Osteocyte (in vitro differentiated cells): Measurements from ENCODE around the gene PRDX1. TPM values are rescaled to one million over a fixed set of nuclear protein-coding genes. Genes with fewer than 3 reads are reported as not detected.

Experiments used
- DNase-seq: peaks from one replicate; pipeline ENCODE4 v3.0.0; 2021; ENCODE audit warnings: mixed read lengths; ENCODE audit not compliant: unreplicated experiment; ENCODE audit errors: extremely low spot score
- H3K27ac Mint-ChIP-seq: one replicate; pipeline ENCODE4 v1.8.0; 2021; ENCODE audit warnings: mild to moderate bottlenecking, mixed read lengths; ENCODE audit not compliant: unreplicated experiment
- H3K27me3 Mint-ChIP-seq: one replicate; pipeline ENCODE4 v1.8.0; 2021; ENCODE audit warnings: mixed read lengths; ENCODE audit not compliant: unreplicated experiment
- H3K36me3 Mint-ChIP-seq: one replicate; pipeline ENCODE4 v1.8.0; 2021; ENCODE audit warnings: mixed read lengths; ENCODE audit not compliant: unreplicated experiment
- H3K4me1 Mint-ChIP-seq: one replicate; pipeline ENCODE4 v1.8.0; 2021; ENCODE audit warnings: mixed read lengths; ENCODE audit not compliant: unreplicated experiment
- H3K4me3 Mint-ChIP-seq: one replicate; pipeline ENCODE4 v1.8.0; 2021; ENCODE audit warnings: mild to moderate bottlenecking, moderate library complexity, mixed read lengths; ENCODE audit not compliant: unreplicated experiment
- H3K9me3 Mint-ChIP-seq: one replicate; pipeline ENCODE4 v1.8.0; 2021; ENCODE audit warnings: mixed read lengths; ENCODE audit not compliant: unreplicated experiment
- CTCF ChIP-seq: fragments of 200-600 bp; sonication (generic); IDR thresholded peaks from 2 replicates; pipeline ENCODE4 v1.5.0; 2021; ENCODE audit warnings: antibody characterized with exemption, mild to moderate bottlenecking, moderate library complexity
- total RNA-seq: library from RNA; stranded (reverse); gene quantifications from 2 replicates; pipeline ENCODE4 v1.2.1, GENCODE V29; 2021

The PRDX1 gene
- total RNA-seq, 1 donor from 2014 or later: 291 TPM

GRCh38 chr1:45545019-45545493 lies 23.4 kb upstream of the PRDX1 start:
- H3K27me3 Mint-ChIP-seq: peaks cover 7% of the 10 kb centered on the region
- H3K36me3 Mint-ChIP-seq: no peaks in the 10 kb centered on the region
- H3K4me3 Mint-ChIP-seq: no peak overlapping the region
- no peak for DNase-seq
- no peaks in the 10 kb centered on the region for H3K9me3 Mint-ChIP-seq
- TF ChIP-seq CTCF: no peak
- H3K4me1 Mint-ChIP-seq: no peaks in the 10 kb centered on the region
- H3K27ac Mint-ChIP-seq: no peak overlapping the region

- no peak for DNase-seq
- Mint-ChIP-seq H3K4me3 (no peak overlapping the region), H3K27ac (no peak overlapping the region), H3K27me3 (peaks cover 7% of the 10 kb centered on the region), H3K36me3 (no peaks in the 10 kb centered on the region), H3K4me1 (no peaks in the 10 kb centered on the region), H3K9me3 (no peaks in the 10 kb centered on the region)
- no peak for TF ChIP-seq CTCF
Observed at GRCh38 chr1:45544530-45544929, 22.8 kb upstream of the PRDX1 start.

GRCh38 chr1:45543581-45544417 lies 22.1 kb upstream of the PRDX1 start:
- H3K36me3 Mint-ChIP-seq: no peaks in the 10 kb centered on the region
- no peaks in the 10 kb centered on the region for H3K4me1 Mint-ChIP-seq
- H3K27ac Mint-ChIP-seq: no peak overlapping the region
- H3K9me3 Mint-ChIP-seq: no peaks in the 10 kb centered on the region
- no peak for TF ChIP-seq CTCF
- peaks cover 7% of the 10 kb centered on the region for H3K27me3 Mint-ChIP-seq
- no peak for DNase-seq
- H3K4me3 Mint-ChIP-seq: no peak overlapping the region

GRCh38 chr1:45542591-45542990 lies 20.9 kb upstream of the PRDX1 start:
- DNase-seq: no peak
- no peaks in the 10 kb centered on the region for H3K4me1 Mint-ChIP-seq
- no peak overlapping the region for H3K4me3 Mint-ChIP-seq
- H3K9me3 Mint-ChIP-seq: no peaks in the 10 kb centered on the region
- H3K36me3 Mint-ChIP-seq: no peaks in the 10 kb centered on the region
- TF ChIP-seq CTCF: no peak
- H3K27ac Mint-ChIP-seq: no peak overlapping the region
- peaks cover 7% of the 10 kb centered on the region for H3K27me3 Mint-ChIP-seq

- no peak for TF ChIP-seq CTCF
- DNase-seq: no peak
- no peaks in the 10 kb centered on the region for H3K9me3 Mint-ChIP-seq
- no peaks in the 10 kb centered on the region for H3K4me1 Mint-ChIP-seq
- H3K36me3 Mint-ChIP-seq: no peaks in the 10 kb centered on the region
- H3K27ac Mint-ChIP-seq: no peak overlapping the region
- H3K4me3 Mint-ChIP-seq: no peak overlapping the region
- H3K27me3 Mint-ChIP-seq: peaks cover 9% of the 10 kb centered on the region
Observed at GRCh38 chr1:45541193-45541592, 19.5 kb upstream of the PRDX1 start.
